ENCODE data around the gene GLYATL2.

GLYATL2 gene, protein sequence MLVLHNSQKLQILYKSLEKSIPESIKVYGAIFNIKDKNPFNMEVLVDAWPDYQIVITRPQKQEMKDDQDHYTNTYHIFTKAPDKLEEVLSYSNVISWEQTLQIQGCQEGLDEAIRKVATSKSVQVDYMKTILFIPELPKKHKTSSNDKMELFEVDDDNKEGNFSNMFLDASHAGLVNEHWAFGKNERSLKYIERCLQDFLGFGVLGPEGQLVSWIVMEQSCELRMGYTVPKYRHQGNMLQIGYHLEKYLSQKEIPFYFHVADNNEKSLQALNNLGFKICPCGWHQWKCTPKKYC

DNA sequence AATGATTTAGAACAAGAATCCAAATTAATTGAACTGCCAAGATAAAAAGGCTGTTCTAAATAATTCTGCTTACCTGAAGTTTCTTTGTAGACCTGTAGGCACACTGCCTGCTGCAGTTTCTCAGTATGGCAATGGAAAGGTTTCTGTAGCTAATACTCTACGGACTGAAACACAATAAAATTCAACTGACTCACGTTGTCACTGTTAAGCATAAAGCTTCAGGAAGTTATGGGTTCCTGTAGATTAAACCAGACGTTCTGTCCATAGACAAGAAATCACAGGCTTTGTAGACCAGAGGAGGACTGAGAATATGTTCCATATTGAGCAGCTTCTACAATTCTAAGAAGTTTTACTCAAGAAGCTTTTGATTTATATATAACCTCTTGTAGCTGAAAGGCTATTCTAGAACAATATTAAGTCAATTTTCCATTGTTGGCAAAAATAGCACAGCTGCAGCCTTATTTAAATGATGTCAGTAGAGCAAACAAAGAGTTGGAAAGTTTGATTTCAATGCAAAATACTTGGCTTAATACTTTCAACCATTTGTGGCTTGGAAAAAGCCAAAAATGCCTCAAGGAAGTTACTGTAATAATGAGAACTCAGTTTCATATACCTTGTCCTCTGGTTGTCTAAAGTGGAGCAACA, at the start of gene GLYATL2:
TSS of gene GLYATL2 (minus strand) at position 344 of the 645 bp plus-strand sequence. CDS start 5,092 bp downstream, outside the sequence.
- no peaks in the 10 kb centered on the region for H3K9me3 ChIP-seq (ENCODE audit: insufficient read depth, low read length)
- no peak within 1 kb of the TSS for H3K4me2 ChIP-seq (ENCODE audit: low read length)
- no peaks in the 10 kb centered on the region for H3K36me3 ChIP-seq (replicated peaks; ENCODE audit: low read depth, low read length)
- peaks cover 3% of the 10 kb centered on the region; the same call in 1 of the 2 replicates for H3K27me3 ChIP-seq (ENCODE audit: low read depth, low read length)
- no peak within 1 kb of the TSS for H3K4me3 ChIP-seq (ENCODE audit: low read length)
- H3K4me1 ChIP-seq (ENCODE audit: low read length), result no peaks in the 10 kb centered on the region
- H3K27ac ChIP-seq (ENCODE audit: low read length), result no peak within 1 kb of the TSS
- no peaks in the 10 kb centered on the region for H4K20me1 ChIP-seq (ENCODE audit: insufficient read depth, low read length)
- TF ChIP-seq, protein P1, sequence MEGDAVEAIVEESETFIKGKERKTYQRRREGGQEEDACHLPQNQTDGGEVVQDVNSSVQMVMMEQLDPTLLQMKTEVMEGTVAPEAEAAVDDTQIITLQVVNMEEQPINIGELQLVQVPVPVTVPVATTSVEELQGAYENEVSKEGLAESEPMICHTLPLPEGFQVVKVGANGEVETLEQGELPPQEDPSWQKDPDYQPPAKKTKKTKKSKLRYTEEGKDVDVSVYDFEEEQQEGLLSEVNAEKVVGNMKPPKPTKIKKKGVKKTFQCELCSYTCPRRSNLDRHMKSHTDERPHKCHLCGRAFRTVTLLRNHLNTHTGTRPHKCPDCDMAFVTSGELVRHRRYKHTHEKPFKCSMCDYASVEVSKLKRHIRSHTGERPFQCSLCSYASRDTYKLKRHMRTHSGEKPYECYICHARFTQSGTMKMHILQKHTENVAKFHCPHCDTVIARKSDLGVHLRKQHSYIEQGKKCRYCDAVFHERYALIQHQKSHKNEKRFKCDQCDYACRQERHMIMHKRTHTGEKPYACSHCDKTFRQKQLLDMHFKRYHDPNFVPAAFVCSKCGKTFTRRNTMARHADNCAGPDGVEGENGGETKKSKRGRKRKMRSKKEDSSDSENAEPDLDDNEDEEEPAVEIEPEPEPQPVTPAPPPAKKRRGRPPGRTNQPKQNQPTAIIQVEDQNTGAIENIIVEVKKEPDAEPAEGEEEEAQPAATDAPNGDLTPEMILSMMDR (IDR thresholded peaks at IDR 0.05; ENCODE audit: low read depth, low read length), result no peak
- TF ChIP-seq EZH2phosphoT487 (IDR thresholded peaks at IDR 0.05; ENCODE audit: low read depth), result no peak
- no peak within 1 kb of the TSS for H2AFZ ChIP-seq (ENCODE audit: low read depth, low read length)
- no peaks in the 10 kb centered on the region for H3K79me2 ChIP-seq (ENCODE audit: low read length)
- H3K9ac ChIP-seq (ENCODE audit: low read length), result no peak within 1 kb of the TSS

DNA sequence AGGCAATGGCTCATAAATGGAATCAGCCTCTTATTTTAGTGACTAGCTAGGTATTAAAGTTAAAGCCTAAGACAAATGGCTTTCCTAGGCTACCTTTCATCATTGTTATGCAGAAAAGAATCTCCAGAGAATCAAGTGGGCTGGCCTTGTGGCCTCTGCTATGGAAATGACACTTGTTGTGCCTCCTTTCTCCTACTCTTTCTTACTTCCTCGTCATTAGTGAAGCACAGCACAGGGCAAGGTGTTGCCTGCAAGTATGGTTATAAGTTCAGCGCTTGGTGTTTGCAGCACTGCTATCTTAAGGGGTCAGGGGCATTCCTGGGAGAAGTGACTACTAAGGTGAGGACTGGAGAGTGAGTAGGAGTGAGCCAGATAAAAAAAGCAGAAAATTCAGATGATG, 49.4 kb upstream of the GLYATL2 start:
- TF ChIP-seq EZH2phosphoT487 (IDR thresholded peaks at IDR 0.05; ENCODE audit: low read depth), result no peak
- TF ChIP-seq, protein P1 (IDR thresholded peaks at IDR 0.05; ENCODE audit: low read depth, low read length), result no peak

DNA sequence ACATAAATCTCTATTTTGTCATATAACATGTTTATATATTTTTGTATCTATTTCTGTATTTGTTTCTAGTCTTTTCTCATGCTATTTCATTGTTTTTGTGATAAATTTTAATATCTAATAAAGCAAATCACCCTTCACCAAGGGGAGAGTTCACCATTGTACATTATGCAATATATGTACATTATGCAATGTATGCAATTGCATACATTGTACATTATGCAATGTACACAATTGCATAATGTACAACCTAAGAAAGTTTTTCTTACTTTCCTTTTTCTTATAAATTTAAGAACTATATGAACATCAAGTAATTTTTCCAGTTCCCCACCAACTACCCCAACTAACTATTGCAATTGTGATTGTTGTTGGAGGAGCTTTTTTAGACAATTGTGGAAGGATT, 44.1 kb upstream of the GLYATL2 start:
- Histone ChIP-seq H3K4me3 (ENCODE audit: low read length) (no peak overlapping the region), H2AFZ (ENCODE audit: low read depth, low read length) (no peak overlapping the region), H3K79me2 (ENCODE audit: low read length) (no peaks in the 10 kb centered on the region), H3K36me3 (replicated peaks; ENCODE audit: low read depth, low read length) (no peaks in the 10 kb centered on the region), H3K4me1 (ENCODE audit: low read length) (no peaks in the 10 kb centered on the region), H3K9ac (ENCODE audit: low read length) (no peak overlapping the region), H3K4me2 (ENCODE audit: low read length) (no peak overlapping the region), H4K20me1 (ENCODE audit: insufficient read depth, low read length) (no peaks in the 10 kb centered on the region), H3K9me3 (ENCODE audit: insufficient read depth, low read length) (no peaks in the 10 kb centered on the region), H3K27me3 (ENCODE audit: low read depth, low read length) (no peaks in the 10 kb centered on the region), H3K27ac (ENCODE audit: low read length) (no peak overlapping the region)
- TF ChIP-seq EZH2phosphoT487 (IDR thresholded peaks at IDR 0.05; ENCODE audit: low read depth), result no peak
- TF ChIP-seq, protein P1 (IDR thresholded peaks at IDR 0.05; ENCODE audit: low read depth, low read length), result no peak

More for the DNA sequence above, 49.4 kb upstream of the GLYATL2 start:
- H3K9me3 ChIP-seq (ENCODE audit: insufficient read depth, low read length), result no peaks in the 10 kb centered on the region
- no peaks in the 10 kb centered on the region for H4K20me1 ChIP-seq (ENCODE audit: insufficient read depth, low read length)
- no peaks in the 10 kb centered on the region for H3K79me2 ChIP-seq (ENCODE audit: low read length)
- no peak overlapping the region for H2AFZ ChIP-seq (ENCODE audit: low read depth, low read length)
- no peak overlapping the region for H3K27ac ChIP-seq (ENCODE audit: low read length)
- no peak overlapping the region for H3K4me2 ChIP-seq (ENCODE audit: low read length)
- no peaks in the 10 kb centered on the region for H3K36me3 ChIP-seq (replicated peaks; ENCODE audit: low read depth, low read length)
- no peaks in the 10 kb centered on the region for H3K27me3 ChIP-seq (ENCODE audit: low read depth, low read length)
- H3K4me3 ChIP-seq (ENCODE audit: low read length), result no peak overlapping the region
- H3K9ac ChIP-seq (ENCODE audit: low read length), result no peak overlapping the region
- no peaks in the 10 kb centered on the region for H3K4me1 ChIP-seq (ENCODE audit: low read length)

DNA sequence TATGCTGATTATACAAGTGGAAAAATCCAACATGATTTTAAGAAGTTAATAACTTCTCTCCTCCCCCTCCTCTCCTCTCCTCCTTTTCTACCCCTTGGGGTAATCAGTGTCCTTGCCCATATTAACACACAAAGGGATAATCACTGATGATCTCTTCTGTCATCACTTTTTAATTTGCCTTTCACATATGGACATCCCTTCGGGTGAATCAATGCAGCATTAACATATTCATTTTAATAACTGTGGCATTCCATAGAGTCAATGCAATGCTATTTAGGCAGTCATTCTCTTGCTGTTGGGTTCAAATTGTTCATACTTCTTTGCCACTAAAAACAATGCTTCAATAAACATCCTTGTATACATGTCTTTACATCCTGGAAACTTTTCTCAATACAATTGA, 42.9 kb upstream of the GLYATL2 start:
- Histone ChIP-seq H3K36me3 (replicated peaks; ENCODE audit: low read depth, low read length) (no peaks in the 10 kb centered on the region), H3K79me2 (ENCODE audit: low read length) (no peaks in the 10 kb centered on the region), H3K9me3 (ENCODE audit: insufficient read depth, low read length) (no peaks in the 10 kb centered on the region), H3K4me3 (ENCODE audit: low read length) (no peak overlapping the region), H3K27me3 (ENCODE audit: low read depth, low read length) (no peaks in the 10 kb centered on the region), H2AFZ (ENCODE audit: low read depth, low read length) (no peak overlapping the region), H3K4me1 (ENCODE audit: low read length) (no peaks in the 10 kb centered on the region), H3K27ac (ENCODE audit: low read length) (no peak overlapping the region), H3K4me2 (ENCODE audit: low read length) (no peak overlapping the region), H4K20me1 (ENCODE audit: insufficient read depth, low read length) (no peaks in the 10 kb centered on the region), H3K9ac (ENCODE audit: low read length) (no peak overlapping the region)
- no peak for TF ChIP-seq EZH2phosphoT487 (IDR thresholded peaks at IDR 0.05; ENCODE audit: low read depth)
